VCaP (cell line): ENCODE data around the gene HYCC1.

Source experiments
- H3K27ac ChIP-seq: fragments of 450-650 bp; 2 replicates; pipeline ENCODE4 v1.5.1; 2017
- TF ChIP-seq, protein P1 (sequence below): fragments of 450-650 bp; conservative IDR thresholded peaks from 2 replicates; pipeline ENCODE4 v1.5.1; 2017; ENCODE audit warnings: mild to moderate bottlenecking, moderate library complexity

HYCC1 gene

DNA sequence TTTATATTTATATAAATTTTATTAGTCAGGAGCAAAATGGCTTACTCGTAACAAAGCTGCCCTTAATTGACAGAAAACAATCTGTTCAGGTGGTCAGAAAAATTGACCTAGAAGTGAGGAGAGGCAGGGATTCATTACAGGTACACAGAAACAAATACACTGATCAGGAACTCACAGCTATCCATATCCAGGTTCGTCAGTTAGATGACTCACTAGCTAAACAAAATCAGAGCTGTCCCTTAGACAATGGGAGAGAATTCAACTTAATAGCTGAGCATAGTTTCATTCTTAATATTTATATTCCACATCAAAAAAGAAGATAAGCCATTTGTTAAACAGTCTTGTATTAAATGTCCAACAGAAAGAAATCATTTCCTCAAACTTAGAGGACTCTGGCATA lies 41.7 kb downstream of the HYCC1 start:
- TF ChIP-seq, protein P1, sequence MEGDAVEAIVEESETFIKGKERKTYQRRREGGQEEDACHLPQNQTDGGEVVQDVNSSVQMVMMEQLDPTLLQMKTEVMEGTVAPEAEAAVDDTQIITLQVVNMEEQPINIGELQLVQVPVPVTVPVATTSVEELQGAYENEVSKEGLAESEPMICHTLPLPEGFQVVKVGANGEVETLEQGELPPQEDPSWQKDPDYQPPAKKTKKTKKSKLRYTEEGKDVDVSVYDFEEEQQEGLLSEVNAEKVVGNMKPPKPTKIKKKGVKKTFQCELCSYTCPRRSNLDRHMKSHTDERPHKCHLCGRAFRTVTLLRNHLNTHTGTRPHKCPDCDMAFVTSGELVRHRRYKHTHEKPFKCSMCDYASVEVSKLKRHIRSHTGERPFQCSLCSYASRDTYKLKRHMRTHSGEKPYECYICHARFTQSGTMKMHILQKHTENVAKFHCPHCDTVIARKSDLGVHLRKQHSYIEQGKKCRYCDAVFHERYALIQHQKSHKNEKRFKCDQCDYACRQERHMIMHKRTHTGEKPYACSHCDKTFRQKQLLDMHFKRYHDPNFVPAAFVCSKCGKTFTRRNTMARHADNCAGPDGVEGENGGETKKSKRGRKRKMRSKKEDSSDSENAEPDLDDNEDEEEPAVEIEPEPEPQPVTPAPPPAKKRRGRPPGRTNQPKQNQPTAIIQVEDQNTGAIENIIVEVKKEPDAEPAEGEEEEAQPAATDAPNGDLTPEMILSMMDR: no peak
- no peak overlapping the region for H3K27ac ChIP-seq

DNA sequence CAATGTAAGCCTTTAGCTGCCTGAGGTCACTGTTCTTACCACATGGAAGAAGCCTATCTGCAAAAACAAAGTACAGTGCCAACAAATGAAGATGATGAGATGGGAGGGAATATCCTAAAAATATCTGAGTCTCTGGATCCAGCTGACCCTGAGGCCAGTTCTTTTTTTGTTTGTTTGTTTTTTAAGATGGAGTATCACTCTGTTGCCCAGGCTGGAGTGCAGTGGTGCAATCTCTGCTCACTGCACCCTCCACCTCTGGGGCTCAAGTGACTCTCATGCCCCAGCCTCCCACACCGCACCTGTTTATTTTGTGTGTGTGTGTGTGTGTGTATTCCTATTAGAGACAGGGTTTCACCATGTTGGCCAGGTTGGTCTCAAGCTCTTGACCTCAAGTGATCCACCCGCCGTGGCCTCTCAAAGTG lies 44.9 kb downstream of the HYCC1 start:
- TF ChIP-seq, protein P1: no peak
- H3K27ac ChIP-seq: no peak overlapping the region
